Dermis blood vessel endothelial cell (primary cell): ENCODE results near the gene U2SURP. TPM values are rescaled to one million over a fixed set of nuclear protein-coding genes. Genes with fewer than 3 reads are reported as not detected.
"Not testable (repeated sequence)": the region's sequence is repeated elsewhere in the genome, so short reads cannot be mapped to it uniquely, and the experiment has no call there.

Experiments used
- DNase-seq: peaks from one replicate; pipeline ENCODE4 v3.0.0; 2010
- total RNA-seq: library from RNA; depleted of rRNA; stranded (reverse); fragments of >200 nt; gene quantifications from 2 replicates; pipeline ENCODE4 v1.2.3, GENCODE V29; 2014

Gene U2SURP
- total RNA-seq, 1 donor from 2014 or later, result 52.8 TPM

- DNase-seq, result not testable (repeated sequence)
Measured at GRCh38 chr3:143072298-143073020, 71.1 kb downstream of the U2SURP start.

- DNase-seq, result not testable (repeated sequence)
Measured at GRCh38 chr3:143073541-143073940, 72.2 kb downstream of the U2SURP start.

- DNase-seq, result not testable (repeated sequence)
Measured at GRCh38 chr3:143073983-143074382, 72.6 kb downstream of the U2SURP start.

- DNase-seq, result no peak
Measured at GRCh38 chr3:143078883-143079282, 77.5 kb downstream of the U2SURP start.

- no peak for DNase-seq
Measured at GRCh38 chr3:143080196-143080595, 78.8 kb downstream of the U2SURP start.

- no peak for DNase-seq
Measured at GRCh38 chr3:143081365-143081764, 80.0 kb downstream of the U2SURP start.

GRCh38 chr3:143081844-143082778, 80.7 kb downstream of the U2SURP start:
- no peak for DNase-seq

- no peak for DNase-seq
Measured at GRCh38 chr3:143083781-143084180, 82.4 kb downstream of the U2SURP start.

GRCh38 chr3:143084856-143085731, 83.7 kb downstream of the U2SURP start:
- DNase-seq, result peak; percentile 90

GRCh38 chr3:143088835-143089234, 87.5 kb downstream of the U2SURP start:
- no peak for DNase-seq

- no peak for DNase-seq
Measured at GRCh38 chr3:143089965-143090364, 88.6 kb downstream of the U2SURP start.

GRCh38 chr3:143090486-143090885, 89.1 kb downstream of the U2SURP start:
- DNase-seq, result no peak

GRCh38 chr3:143090976-143091837, 89.8 kb downstream of the U2SURP start:
- DNase-seq, result no peak

- DNase-seq, result no peak
Measured at GRCh38 chr3:143092191-143092590, 90.8 kb downstream of the U2SURP start.

GRCh38 chr3:143095813-143096212, 94.4 kb downstream of the U2SURP start:
- no peak for DNase-seq

- no peak for DNase-seq
Measured at GRCh38 chr3:143098032-143098764, 96.8 kb downstream of the U2SURP start.

GRCh38 chr3:143099210-143099609, 97.8 kb downstream of the U2SURP start:
- DNase-seq, result peak; percentile 5

- no peak for DNase-seq
Measured at GRCh38 chr3:143099690-143100089, 98.3 kb downstream of the U2SURP start.

GRCh38 chr3:143100451-143100850, 99.1 kb downstream of the U2SURP start:
- no peak for DNase-seq

GRCh38 chr3:143101792-143102381, 100.5 kb downstream of the U2SURP start:
- no peak for DNase-seq

- DNase-seq, result no peak
Measured at GRCh38 chr3:143103652-143104051, 102.3 kb downstream of the U2SURP start.
